ENCODE results near the gene FAHD2A. TPM values are rescaled to one million over a fixed set of nuclear protein-coding genes. Genes with fewer than 3 reads are reported as not detected.
"Not testable (repeated sequence)": the region's sequence is repeated elsewhere in the genome, so short reads cannot be mapped to it uniquely, and the experiment has no call there.

The FAHD2A gene
- total RNA-seq, 1 donor from 2014 or later, result 20.8 TPM

DNA sequence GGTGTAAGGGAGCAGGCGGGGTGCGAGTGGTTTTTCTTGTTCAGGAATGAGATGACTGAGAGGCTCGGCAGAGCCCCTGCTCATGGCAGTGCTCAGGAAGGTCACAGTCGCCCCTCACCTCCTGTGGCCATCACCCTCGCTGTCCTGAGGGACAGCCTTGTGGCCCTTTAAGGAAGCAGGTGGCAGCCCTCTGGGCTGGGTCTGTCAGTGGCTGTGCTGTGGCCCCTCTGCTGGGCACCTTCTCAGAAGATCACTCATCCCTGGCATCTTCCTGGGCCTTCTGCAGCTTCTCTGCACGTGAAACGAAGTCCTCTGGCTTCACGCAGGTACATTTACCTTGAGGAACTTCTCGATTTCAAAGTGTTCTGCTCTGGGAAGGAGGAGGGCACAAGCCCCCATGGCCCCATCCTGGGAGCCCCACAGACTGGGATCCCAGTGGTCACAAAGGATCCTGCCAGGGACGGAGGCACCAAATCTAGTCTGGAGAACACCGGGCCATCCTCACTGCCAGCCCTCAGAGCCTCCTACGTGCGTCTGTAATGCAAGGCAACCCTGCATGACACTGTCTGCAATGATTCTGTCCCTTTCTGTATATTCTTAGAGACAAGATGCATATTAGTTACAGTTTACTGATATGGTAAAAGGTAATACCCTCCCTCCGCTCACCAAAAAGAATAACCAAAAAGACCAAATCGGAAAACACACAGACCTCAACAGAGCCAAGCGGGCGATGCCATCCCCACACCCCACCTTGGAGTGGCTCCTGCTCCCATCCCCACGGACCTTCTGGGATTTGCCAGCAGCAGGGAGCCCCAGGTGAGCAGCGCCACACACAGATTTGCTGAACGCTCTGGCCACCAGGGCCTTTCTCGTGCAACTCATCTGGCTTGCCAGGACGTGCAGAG is 25.9 kb upstream of the FAHD2A start:
- DNase-seq, result no peak

- DNase-seq, result no peak
These were observed 25.0 kb upstream of the FAHD2A start for GRCh38 chr2:95377216-95378123.

- not testable (repeated sequence) for DNase-seq
These were observed 24.2 kb upstream of the FAHD2A start for GRCh38 chr2:95378281-95378680.

DNA sequence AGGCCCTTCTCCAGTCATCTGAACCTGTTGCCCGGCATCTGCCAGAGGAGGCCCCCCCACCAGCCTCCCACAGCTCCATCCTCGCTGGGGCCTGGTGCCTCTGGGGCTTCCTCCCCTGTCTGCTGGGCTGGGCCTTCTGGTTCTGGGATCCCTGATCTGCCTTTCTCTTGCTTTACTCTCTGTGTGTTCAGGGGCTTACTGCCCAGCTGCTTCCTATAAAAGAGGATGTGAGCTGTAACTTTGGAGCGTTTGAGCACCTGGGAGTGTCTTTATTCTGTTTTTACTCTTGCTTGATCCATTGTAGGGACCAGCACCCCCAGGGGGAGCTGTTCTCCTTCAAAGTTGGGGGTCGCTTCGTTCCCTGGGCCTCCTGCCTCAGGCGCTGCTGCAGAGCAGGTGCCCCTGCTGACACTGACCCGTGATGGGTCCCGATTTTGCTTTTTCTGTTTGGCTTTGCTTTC is 23.1 kb upstream of the FAHD2A start:
- no peak for DNase-seq

DNA sequence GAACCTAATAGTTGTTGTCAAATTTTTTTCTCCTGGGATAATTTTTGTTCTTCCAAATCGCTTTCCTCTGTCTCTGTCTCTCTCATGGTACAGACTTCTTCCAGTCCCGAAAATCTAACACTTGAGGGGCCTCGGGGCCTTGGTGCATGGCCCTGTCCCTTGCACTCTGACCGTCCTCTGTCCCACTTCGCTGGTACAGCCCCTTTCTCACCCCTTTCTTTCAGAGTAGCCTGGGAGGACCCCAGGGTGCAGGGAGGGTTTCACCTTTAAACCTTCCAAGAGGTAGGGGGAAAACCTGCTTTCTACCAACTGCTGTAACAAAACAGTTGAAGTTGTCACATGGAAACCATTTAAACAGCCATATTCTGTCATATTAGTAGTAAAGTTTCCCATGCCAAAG is 22.2 kb upstream of the FAHD2A start:
- no peak for DNase-seq

DNA sequence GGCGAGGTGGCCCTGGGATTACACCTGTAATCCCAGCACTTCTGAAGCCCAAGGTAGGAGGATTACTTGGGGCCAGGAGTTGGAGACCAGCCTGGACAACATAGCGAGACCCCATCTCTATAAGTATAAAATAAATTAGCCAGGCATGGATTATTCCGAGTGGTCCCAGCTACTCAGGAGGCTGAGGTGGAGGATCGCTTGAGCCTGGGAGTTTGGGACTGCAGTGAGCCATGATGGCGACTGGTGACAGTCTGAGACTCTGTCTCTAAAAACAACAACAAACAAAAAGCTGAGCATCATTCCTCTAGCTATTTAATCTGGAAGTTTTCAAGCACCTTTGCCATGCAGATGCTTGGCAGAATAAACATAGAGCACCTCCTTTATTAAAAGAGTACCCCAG is 21.8 kb upstream of the FAHD2A start:
- no peak for DNase-seq

DNA sequence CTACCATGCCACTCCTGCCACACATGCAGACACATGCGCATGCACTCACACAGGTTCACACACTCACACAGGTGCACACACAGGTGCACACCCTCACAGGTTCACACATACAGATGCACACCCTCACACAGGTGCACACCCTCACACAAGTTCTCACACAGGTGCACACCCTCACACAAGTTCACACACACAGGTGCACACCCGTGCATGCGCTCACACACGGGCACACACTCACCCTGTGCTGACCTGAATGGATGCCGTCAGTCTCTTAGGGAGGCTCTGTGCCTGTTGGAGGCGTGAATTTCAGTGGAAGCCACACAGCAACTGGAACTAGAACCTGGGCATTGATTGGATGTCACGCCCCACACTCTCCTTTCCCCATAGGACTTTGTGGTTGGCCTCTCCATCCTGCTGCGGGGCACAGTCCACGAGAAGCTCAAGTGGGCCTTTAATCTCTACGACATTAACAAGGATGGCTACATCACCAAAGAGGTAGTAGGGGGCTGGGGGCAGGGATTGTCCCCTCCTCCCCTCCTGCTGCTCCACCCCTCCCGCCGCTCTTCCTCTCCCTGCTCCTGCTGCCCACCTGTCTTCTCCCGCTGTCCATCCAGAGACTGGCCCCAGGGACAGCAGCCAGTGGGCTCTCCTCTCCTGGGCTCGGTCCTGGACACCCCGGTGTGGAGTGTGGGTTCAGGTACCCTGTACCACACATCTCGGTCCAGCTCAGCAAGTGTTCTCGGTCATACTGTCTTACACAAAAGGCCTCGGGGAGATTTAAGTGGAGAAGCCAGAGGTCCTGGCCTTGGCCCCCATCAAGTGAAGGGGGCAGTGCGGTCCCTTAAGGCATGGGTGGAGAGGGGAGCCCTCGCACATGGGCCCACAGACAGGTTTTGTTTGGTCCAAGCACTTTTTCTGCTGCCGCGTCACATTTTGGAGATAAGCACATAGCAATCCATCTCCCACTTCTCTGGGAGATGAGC is 21.0 kb upstream of the FAHD2A start:
- no peak for DNase-seq

GRCh38 chr2:95382192-95382591 is 20.3 kb upstream of the FAHD2A start:
- DNase-seq, result no peak

DNA sequence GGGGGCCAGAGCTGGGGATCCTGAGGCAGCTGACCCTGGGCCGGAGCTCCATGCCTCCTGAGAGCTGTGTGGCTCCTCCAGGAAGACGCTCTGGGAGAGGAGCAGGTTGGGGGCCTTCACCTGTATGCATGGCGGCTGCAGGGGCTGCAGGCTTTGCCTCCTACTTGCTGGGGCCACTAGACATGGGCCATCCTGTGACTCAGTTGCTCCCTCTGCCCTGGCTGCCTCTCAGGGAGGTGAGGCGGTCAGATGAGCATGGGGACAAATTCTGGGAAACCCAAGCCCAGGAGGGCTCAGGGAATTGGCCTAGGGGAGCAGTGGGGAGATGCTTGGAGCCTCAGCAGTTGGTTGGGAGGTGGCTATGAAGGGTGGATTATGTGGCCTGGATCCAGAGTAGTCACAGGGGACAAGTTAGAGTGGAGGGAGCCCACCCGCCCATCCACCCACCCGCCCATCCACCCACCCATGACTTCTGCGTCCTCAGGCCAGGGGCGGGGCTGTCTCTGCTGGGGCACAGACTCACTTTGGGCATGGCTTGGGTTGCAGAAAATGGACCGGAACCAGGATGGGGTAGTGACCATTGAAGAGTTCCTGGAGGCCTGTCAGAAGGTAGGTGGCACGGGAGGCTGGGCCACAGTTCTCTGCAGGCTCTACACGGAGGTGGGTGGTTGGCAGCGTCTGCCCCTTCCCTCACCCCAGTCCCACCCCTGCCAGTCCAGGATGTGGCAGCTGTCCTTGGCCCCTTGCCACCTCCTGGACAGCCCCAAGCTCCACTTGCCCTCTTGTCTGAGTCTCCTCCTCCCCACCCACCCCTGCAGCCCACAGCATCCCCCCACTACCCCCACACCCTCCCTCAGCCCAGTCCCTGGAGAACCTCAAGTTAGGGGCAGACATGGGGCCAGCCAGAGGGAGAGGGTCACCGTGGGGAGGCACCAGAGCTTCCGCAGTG is 19.5 kb upstream of the FAHD2A start:
- peak; percentile 24 for DNase-seq

DNA sequence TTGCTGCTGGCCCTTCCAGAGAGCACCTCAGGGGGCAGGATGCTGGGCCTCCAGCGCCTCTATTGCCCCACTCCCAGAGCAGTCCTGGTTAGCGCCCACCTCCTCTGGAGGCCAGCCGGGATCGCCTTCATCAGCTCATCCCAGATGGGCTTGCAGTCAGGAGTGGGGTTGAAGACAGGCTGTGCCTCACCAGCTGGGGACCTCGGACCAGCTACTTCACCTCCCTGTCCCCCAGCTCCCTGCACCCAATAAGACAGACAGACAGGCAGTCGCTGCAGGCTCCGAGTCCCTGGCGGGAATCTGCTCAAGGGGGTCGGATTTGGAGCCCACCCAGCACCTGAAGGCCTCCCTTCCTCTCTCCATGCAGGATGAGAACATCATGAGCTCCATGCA is 18.9 kb upstream of the FAHD2A start:
- no peak for DNase-seq

DNA sequence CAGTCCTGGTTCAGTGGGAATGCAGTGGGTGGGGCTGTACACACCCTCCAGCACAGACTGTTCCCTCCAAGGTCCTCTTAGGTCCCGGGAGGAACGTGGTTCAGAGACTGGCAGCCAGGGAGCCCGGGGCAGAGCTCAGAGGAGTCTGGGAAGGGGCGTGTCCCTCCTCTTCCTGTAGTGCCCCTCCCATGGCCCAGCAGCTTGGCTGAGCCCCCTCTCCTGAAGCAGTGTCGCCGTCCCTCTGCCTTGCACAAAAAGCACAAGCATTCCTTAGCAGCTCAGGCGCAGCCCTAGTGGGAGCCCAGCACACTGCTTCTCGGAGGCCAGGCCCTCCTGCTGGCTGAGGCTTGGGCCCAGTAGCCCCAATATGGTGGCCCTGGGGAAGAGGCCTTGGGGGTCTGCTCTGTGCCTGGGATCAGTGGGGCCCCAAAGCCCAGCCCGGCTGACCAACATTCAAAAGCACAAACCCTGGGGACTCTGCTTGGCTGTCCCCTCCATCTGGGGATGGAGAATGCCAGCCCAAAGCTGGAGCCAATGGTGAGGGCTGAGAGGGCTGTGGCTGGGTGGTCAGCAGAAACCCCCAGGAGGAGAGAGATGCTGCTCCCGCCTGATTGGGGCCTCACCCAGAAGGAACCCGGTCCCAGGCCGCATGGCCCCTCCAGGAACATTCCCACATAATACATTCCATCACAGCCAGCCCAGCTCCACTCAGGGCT is 17.5 kb upstream of the FAHD2A start:
- peak; percentile 52 for DNase-seq

GRCh38 chr2:95385570-95385984 is 16.9 kb upstream of the FAHD2A start:
- no peak for DNase-seq

- no peak for DNase-seq
These were observed 16.5 kb upstream of the FAHD2A start for GRCh38 chr2:95386031-95386430.

DNA sequence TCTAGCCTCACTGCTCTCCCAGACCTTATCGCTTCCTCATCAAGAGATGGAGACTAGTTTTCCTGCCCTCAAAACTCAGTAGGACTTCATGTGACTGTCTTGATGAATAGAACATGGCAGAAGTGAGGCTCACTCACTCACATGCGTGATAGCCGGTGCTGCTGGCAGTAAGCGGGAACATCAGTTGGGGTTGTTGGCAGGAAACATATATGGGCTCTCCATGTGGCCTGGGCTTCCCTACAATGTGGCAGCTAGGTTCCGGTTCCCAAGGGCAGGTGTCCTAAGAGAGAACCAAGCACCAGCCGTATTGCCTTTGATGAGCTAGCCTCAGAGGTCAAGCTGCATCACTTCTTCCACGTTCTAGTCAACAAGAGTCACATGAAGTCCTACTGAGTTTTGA is 15.2 kb upstream of the FAHD2A start:
- no peak for DNase-seq

DNA sequence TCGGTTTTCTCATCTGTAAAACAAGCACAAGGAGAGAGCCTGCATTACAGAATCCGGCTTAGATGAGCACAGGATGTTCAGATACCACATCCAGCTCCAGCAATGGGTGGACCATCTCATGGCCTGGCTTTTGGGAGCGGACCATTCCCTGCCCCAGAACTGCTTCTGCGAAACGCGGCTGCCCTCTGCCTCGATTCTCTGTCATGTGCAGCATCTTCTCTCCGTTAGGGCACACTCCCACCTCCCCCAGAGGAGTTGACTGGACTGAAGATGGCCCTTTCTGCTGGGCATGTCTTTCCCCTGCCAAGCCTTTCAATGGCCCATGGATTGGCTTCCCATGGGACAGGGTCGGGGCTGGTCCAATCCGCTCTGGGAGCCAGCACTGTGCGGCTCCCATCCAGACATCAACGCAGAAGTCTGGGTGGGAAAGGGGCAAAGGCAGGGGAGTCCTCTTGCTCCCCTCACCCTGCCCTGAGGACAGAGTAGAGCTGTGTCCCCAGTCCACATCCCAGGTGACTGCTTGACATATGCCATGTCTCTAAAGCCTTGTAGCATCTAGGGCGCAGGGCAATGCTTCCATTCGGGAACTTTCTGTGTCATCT is 14.3 kb upstream of the FAHD2A start:
- DNase-seq, result no peak

DNA sequence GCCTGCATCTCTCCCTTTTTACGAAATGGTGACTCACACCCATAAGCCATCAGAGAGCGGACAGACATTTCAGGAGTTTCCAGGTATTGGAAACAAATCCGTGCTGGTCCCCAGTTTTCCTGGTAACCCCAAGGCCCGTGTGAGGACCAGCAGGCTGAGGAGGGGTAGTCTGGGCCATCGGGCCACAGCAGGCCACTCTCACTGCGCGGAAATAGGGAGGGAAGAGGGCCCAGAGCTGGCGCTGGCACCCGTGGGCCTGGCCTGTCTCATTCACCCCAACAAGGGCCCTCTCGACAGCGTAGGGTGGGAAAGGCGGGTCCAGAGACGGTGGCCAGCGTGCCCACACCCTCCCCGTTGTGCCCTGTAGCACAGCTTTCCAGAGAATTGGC is 13.7 kb upstream of the FAHD2A start:
- no peak for DNase-seq

DNA sequence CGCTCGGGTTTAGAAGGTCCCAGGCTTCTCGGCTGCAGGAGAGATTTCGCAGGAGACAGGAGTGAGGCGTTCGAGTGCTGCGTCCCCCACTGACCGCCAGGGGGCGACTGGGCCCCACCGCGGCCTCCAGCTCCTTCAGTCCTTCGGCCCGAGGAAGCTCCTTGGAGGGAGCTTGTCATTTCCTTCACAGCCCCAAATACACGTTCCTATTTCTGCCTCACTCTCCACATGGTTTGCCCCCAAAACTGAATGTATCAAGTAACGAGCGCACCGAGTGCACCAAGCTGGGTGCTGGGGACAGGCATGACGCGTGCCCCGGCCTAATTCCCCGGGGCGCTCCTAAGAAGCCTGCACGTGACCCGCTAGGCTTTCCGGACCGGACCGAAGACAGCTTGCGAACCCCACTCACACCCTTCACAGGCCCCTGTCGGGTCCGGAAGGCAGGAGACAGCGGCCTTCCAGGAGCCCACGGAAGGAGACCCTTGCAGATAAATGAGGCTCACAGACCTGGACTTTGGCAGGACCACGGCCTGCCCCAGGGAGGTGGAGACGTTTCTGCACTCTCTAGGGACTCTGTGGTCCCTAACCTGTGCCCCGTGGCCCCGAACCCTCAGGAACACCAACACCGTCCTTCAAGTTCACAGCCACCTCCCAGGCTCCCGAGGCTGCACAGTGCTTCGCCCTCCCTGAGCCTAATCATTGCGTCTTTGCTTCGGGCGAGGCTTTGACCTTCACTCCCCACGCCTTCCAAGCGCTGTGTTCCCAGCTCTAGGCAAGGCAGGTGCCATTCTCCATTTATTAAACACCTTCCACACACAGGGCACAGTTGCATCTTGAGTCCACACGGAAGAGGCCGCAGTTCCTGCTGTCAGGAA is 13.0 kb upstream of the FAHD2A start:
- DNase-seq, result peak; percentile 77

DNA sequence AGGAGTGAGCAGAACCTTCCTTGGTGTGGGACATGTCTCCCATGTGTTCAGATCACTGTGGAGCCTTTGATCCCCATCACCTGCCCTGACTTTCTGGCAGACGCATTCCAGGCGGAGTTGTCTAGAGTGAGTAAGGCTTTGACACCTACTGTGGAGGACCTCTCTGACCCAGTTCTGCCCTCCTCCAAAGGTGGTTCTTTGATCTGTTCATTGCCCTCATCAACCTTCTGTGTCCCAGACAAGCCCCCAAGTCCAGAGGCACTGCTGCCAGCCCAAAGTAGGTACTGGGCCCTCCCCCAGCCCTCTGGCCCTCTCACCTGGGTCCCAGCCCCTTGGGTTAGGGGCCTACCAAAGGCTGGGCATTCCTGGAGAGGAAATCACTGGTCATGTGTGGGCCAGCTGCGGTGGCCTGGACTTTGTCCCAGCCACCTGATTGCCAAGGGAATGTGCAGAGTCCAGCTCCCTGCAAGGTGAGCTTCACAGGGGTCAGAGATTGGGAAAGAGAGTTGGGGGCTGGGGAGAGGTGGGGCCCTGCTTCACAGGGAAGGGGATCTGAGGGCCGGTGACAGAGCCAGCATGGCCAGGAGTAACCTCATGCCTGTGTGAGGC is 12.1 kb upstream of the FAHD2A start:
- no peak for DNase-seq

All from tongue (tissue), 2 donors.